NCI-H82 (cell line): ENCODE results near the gene FNTB.
A peak's percentile ranks its signal among the peaks of the same experiment; 100 is the strongest.
"Not testable (repeated sequence)": the region's sequence is repeated elsewhere in the genome, so short reads cannot be mapped to it uniquely, and the experiment has no call there.

ENCODE experiments used
- DNase-seq: peaks from one replicate; lab custom pipeline; 2025; lab: John Stamatoyannopoulos, UW

Gene FNTB

GRCh38 chr14:65012353-65012752 is 25.7 kb downstream of the FNTB start:
- no peak for DNase-seq

- DNase-seq: no peak
Measured at GRCh38 chr14:65015391-65015790, 28.7 kb downstream of the FNTB start.

GRCh38 chr14:65016471-65016870 is 29.8 kb downstream of the FNTB start:
- no peak for DNase-seq

GRCh38 chr14:65019944-65020566 is 33.4 kb downstream of the FNTB start:
- peak; percentile 47 for DNase-seq

GRCh38 chr14:65024957-65025356 is 38.3 kb downstream of the FNTB start:
- no peak for DNase-seq

DNA sequence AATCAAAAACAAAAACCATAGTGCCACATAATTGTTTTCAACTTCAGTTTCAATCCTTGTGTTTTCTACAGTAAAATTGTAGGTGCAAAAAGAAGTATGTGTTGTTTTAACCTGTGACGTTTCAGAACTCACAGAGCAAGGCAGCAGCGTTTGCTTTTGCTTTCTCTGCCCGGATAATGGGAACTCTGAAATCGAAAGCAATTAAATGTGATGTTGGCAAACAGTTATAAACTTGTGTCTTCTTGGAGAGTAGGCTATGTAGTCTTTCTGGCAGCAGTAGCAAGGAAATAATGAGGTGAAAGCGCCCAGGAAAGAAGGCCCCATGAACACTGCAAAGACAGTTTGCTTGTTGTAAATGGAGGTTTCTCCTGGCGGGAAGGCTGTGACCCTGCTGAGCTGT is 39.1 kb downstream of the FNTB start:
- DNase-seq: no peak

DNA sequence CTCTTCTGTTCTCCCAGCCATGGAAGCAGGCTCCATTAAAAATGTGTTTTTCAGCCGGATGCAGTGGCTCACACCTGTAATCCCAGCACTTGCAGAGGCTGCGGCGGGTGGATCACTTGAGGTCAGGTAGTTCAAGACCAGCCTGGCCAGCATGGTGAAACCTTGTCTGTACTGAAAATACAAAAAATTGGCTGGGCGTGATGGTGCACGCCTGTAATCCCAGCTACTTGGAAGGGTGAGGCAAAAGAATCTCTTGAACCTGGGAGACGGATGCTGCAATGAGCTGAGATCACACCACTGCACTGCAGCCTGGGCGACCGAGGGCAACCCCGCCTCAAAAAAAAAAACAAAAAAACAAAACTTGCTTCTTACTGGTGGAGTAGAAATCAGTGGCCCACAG is 39.8 kb downstream of the FNTB start:
- DNase-seq: no peak

DNA sequence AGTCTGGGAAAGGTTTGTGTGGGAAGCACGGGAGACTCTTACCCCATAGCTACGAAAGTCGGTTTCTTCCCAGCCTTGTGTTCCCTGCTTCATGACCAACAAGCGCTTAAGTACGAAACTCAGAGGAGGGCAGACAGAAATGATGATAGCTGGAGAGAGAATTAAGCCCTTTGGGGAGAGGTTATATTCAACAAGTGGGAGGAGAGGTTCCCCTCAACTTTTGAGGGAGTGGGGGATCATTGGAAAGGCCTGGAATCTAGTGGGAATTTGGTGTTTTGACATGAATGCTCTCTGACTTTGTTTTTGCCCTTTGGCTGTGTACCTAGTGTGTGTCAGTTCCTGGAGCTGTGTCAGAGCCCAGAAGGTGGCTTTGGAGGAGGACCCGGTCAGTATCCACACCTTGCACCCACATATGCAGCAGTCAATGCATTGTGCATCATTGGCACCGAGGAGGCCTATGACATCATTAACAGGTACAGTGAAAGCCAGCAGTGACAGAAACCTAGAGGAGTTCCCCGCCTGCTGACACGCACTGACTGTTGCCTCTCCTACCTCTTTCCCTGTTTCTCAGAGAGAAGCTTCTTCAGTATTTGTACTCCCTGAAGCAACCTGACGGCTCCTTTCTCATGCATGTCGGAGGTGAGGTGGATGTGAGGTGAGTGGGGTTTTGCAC is 40.6 kb downstream of the FNTB start:
- DNase-seq: no peak

DNA sequence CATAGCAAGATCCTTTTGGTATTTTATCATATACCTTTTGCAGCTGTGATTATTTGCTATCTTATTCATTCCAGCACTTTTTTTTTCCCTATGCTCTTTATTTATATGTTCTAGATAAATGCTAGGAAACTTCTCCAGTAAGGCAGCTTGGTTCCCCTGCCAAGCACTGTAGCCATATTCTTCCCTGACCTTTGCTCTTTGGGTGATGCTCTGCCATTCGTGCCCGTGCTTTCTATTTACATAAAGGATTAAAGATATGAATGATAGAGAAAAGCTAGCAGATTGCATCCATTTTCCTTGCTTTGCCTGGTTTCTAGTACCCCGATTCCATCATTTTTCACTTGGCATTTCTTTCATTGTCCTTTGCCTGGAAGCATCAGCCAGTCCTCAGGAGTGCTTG is 42.2 kb downstream of the FNTB start:
- DNase-seq: no peak

DNA sequence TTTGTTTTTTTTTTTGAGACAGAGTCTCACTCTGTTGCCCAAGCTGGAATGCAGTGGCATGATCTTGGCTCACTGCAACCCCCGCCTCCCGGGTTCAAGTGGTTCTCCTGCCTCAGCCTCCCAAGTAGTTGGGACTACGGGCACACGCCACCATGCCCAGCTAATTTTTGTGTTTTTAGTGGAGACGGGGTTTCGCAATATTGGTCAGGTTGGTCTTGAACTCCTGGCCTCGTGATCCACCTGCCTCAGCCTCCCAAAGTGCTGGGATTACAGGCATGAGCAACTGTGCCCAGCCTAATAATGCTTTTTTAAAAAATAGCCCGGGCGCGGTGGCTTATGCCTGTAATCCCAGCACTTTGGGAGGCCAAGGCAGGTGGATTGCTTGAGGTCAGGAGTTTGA is 44.6 kb downstream of the FNTB start:
- DNase-seq: not testable (repeated sequence)

DNA sequence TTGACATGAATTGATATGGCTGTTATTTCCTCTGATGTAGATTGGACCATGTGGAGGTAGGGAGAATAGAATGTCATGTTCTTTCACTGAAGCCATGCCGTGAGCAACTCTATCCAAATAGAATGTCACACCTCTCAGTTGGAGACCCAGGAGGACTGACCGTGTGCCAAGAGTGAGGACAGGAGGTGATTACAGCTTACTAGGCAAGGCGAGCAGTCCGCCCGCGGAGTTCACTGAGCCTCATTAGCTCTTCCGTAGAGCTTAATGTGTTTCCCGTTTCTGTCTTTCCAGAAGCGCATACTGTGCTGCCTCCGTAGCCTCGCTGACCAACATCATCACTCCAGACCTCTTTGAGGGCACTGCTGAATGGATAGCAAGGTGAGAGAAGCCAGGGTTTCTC is 45.6 kb downstream of the FNTB start:
- no peak for DNase-seq

- no peak for DNase-seq
Measured at GRCh38 chr14:65033181-65033580, 46.5 kb downstream of the FNTB start.

DNA sequence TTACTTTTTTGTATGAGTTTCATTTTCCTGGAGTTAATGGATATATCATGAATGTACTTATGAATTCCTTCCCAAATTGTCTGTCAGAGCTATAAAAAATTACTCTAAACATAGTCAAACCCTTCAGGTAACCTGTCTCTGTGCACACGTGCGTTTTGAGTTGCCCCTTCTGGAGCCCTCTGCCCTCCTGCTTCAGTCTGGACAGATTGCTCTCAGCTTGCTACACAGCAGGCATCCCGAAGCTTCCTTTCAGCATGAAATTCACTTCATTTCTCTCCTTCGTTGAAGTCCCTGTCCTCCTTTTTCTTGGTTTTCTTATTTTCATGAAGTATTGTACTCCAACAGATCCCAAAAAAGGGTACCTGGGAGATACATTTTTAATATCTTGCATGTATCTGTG is 47.3 kb downstream of the FNTB start:
- no peak for DNase-seq

DNA sequence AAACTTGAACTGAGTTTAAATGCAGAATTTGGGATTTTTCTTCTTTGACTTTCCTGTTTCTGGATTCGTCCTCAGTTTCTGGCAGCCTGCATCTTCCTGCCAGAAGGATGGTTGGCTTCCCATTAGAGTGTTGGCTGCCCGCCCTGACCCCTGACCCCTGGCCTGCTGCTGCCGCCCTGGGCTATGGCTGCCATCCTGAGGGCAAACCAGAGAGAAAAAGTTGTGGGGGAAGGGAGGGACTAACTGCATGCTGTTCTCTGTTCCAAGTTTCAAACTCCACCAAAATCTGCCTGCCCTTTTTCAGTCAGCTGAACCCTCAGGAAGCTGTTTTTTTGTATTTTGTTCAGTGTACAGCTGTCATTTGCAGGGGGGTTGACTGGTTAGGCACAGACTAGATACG is 48.4 kb downstream of the FNTB start:
- no peak for DNase-seq

GRCh38 chr14:65038966-65039365 is 52.3 kb downstream of the FNTB start:
- no peak for DNase-seq

GRCh38 chr14:65040666-65041433 is 54.2 kb downstream of the FNTB start:
- DNase-seq: no peak

DNA sequence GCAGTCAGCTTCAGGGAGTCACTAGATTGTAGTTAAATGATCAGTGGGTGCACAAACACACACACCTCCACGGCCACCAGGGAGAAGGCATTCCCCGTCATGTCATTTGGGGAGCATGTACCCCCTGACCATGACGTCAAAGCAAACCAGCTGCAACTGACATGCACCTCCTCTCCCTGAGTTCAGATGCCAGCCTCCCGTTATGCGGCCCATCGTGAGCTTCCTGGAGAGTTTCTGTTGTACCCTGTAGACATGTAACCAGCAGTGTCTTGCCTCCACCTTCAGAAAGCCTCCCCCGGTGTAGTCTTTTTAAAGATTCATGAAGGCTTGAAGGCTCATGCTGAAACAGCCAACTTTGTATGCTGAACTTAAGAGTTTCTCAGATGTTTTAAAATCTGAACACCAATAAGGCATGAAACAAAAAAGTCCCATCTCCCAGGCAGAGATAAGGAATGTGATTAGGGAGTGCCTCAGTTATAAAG is 54.8 kb downstream of the FNTB start:
- DNase-seq: no peak

- DNase-seq: peak; percentile 45
Measured at GRCh38 chr14:65042296-65042695, 55.6 kb downstream of the FNTB start.

DNA sequence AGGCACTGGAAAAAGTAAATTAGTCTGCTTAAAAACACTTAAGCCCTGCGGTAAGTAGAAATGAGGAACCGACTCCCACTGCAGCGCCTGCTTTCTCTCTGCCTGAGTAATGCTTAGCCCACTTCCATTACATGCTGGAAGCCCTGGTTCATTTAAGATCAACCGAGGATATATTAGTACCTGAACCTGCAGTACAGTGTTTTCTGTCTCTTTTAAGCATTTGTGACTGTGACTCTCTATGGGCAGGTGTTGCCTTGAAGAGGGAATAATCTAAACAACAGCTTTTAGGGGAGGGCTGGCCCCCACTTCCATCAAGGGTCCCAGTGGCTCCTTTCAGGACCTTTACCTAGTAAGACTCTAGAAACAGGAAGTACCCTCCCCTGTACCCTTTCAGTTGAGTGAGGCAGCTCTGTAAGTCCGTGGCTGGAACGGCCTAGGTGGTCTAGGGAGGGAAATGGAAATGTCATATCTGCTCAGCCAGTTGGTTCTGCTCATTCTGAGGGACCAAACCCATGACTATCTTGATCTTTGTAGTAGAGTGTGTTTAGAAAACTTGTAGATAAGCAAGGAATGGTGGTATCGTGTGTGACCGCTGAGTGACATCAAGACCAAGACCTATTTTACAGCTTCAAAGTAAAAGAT is 56.2 kb downstream of the FNTB start:
- DNase-seq: peak; percentile 37

DNA sequence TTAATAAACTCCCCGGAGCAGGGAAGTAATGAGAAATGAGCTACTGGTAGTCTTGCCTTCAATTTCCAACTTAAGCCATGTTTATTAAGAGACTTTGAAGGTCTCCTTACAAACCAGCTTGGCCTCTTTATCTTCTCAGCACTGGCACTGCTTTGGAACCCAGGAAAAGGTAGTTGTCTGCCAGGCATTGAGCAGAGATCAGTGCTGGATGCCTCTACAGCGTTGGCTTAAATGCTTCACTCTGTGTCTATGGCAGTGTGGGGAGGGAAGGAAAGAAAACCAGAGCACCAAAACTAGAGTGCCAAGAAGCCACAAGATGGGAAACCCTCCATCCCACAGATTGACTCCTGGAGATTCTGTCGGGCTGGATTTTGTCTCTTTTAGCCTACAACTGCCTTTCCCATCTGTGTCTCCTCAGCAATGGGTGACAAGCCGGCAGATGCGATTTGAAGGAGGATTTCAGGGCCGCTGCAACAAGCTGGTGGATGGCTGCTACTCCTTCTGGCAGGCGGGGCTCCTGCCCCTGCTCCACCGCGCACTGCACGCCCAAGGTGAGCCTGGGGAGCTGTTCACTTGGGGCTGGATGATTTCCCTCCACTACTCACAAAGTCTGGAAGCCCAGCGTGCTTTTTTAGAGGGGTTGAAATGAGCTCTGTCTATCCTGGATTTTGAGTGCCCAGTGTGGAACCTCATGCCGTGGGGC is 57.3 kb downstream of the FNTB start:
- no peak for DNase-seq

- no peak for DNase-seq
Measured at GRCh38 chr14:65044596-65044959, 57.9 kb downstream of the FNTB start.

DNA sequence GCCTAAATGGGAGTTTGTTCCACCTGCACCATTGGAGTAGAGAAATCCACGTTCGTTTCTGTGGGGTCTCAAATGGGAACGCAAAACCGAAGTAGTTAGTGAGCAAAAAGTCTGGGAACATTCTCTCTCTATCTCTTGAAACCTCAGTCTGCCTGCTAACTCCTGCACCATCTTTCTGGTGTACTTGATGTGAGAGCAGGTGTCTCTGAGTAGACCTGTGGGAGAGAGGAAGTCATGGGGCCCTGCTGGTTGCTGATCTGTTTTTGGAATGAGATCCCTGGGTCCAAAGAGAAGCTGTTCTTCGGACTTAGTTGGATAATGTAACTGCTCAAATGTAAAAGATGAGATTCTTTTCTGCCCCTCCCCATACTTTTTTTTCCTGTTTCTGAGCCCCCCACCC is 58.3 kb downstream of the FNTB start:
- no peak for DNase-seq
